Effector CD8-positive, alpha-beta T cell (primary cell): ENCODE data around the gene FAIM.
"Not testable (repeated sequence)": the region's sequence is repeated elsewhere in the genome, so short reads cannot be mapped to it uniquely, and the experiment has no call there.

Experiments used
- DNase-seq: peaks from one replicate; lab custom pipeline; 2025; lab: John Stamatoyannopoulos, UW
- total RNA-seq, 4 experiments: gene quantifications; one replicate each; lab custom pipeline; 2026; lab: John Stamatoyannopoulos, UW

The FAIM gene, protein sequence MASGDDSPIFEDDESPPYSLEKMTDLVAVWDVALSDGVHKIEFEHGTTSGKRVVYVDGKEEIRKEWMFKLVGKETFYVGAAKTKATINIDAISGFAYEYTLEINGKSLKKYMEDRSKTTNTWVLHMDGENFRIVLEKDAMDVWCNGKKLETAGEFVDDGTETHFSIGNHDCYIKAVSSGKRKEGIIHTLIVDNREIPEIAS
- 3.4 to 8.3 (median 4.1) reads per million in 4 experiments for total RNA-seq

DNA sequence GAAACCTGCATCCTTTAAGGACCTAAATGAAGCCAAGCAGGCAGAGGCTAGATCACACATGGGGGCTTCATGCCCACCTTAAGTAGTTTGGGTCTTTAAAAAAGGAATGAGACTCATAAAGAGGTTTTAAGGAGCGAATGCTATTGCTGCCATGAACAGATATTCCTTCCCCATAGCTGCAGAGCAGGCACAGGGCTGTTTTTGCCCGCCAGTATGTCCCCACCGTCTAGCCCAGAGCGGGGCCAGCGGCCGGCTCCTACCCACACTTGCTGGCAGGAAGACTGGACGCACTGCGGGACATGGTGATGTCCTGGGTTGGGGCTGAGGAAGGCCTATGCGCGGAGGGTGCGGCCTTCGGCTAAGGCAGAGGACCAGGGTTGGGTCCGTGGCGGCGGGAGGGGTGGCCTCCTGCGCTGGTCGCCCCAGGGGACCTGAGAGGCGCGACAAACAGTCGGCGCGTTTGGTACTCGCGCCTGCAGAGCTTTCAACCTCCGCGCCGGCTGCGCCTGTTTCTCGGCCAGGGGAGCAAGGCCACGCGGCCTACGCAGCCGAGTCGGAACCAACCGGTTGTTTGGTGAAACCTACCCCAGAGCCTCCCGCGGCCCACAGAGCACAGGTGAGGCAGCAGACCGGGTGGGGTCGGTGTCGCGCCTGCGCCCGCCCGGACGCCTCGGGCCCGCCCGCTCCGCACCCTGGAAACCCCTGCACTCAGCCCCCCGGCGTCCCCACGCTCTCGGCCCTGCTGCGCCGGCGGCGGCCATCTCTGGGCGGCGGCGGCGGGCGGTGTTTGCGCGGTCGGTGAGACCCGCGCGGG lies at the start of gene FAIM:
Gene FAIM, plus strand, starts transcription at position 450 of the 814 bp plus-strand sequence. CDS start 10,956 bp downstream, outside the sequence.
- DNase-seq, result peak; percentile 49

DNA sequence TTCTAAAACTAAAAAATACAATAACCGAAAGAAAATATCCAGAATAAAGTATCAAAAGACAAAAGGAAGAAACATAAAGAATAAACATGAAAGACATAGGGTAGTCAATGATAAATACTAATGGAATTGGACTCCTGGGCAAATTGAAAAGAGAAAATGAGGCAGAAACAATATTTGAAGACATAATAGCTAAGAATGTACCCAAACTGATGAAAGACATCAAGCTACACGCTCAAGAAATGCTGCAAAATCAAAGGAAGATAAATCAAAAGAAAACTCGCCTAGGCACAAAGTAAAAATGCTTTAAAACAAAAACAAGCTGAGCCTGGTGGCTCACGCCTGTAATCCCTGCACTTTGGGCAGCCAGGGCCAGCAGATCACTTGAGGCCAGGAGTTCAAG lies 49.4 kb upstream of the FAIM start:
- DNase-seq, result no peak

DNA sequence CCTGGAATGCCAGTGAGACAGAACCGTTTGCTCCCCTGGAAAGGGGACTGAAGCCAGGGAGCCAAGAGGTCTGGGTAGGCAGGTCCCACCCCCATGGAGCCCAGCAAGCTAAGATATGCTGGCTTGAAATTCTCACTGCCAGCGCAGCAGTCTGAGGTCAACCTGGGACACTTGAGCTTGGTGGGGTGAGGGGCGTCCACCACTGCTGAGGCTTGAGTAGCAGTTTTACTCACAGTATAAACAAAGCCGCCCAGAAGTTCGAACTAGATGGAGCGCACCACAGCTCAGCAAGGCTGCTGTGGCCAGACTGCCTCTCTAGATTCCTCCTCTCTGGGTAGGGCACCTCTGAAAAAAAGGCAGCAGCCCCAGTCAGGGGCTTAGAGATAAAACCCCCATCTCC lies 48.1 kb upstream of the FAIM start:
- no peak for DNase-seq

DNA sequence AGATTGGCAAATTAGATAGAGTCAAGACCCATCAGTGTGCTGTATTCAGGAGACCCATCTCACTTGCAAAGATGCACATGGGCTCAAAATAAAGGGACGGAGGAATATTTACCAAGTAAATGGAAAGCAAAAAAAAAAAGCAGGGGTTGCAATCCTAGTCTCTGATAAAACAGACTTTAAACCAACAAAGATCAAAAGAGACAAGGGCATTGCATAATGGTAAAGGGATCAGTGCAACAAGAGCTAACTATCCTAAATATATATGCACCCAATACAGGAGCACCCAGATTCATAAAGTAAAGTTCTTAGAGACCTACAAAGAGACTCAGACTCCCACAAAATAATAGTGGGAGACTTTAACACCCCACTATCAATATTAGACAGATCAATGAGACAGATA lies 45.7 kb upstream of the FAIM start:
- DNase-seq, result not testable (repeated sequence)

DNA sequence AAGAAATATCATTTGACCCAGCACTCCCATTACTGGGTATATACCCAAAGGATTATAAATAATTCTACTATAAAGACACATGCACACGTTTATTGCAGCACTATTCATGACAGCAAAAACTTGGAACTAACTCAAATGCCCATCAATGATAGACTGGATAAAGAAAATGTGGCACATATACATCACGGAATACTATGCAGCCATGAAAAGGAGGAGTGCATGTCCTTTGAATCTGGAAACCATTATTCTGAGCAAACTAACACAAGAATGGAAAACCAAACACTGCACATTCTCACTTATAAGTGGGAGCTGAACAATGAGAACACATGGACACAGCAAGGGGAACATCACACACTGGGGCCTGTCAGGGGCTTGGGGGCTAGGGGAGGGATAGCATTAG lies 42.3 kb upstream of the FAIM start:
- DNase-seq, result not testable (repeated sequence)

DNA sequence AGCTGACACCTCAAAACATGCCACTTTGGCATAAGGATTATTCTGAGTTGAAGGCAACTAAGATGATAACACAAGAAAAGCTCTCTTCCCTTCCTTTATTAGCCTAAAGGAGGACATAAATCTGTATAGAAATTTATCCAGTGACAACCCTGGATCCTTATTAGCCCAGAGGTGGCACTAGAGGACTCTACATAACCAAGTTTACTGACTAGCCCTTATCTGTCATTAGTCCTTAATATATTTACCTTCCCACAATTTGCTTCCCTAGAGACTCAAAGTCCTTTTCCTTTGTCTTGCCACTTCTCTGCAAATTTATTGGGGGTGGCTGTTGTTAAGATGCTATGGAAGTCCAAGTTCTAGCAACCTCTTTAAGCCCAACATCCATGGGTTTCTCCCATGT lies 41.2 kb upstream of the FAIM start:
- DNase-seq, result no peak

DNA sequence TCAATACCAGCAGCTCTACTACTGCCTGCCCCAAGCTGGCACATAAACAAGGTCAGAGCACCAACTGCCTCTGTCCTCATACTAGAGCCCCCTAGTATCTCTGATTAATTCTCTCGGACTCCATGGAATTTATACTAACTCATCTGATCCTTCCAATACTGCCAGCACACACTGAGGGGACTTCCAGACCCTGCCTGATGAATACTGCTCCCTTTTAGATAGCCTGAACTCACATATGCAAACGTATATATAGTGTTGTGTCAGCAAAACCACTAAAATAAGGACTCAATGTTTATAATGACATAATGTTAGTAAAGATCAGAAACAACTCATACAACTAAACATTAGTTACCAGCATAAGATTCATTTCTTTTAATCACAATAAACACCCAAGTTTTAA lies 39.5 kb upstream of the FAIM start:
- no peak for DNase-seq

DNA sequence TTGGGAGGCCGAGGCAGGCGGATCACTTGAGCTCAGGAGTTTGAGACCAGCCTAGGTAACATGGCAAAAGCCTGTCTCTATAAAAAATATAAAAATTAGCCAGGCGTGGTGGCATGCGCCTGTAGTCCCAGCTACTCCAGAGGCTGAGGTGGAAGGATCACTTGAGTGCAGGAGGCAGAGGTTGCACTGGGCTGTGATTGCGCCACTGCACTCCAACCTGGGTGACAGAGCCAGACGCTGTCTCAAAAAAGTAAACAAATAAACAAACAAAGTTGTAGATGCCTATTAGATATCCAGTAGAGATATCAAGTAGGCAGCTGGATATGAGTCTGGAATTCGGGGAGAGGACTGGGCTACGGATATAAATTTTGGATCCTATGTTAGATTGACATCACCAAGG lies 38.9 kb upstream of the FAIM start:
- DNase-seq, result not testable (repeated sequence)

DNA sequence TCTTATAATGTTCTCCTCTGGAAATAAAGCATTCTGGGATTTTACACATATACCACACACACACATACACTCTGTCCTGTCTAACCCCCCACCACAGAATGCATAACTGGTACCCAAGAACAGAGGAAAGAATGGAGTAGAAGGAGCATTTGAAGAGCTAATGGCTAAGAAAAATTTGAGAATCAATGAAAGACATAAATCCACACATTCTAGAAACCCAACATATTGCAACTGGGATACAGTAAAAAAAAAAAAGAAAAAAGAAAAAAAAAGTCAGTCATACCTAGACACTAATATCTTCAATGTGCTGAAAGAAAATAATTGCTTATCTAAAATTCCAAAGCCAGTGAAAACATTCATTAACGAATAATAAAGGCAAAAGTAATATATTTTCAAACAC lies 35.4 kb upstream of the FAIM start:
- DNase-seq, result no peak

DNA sequence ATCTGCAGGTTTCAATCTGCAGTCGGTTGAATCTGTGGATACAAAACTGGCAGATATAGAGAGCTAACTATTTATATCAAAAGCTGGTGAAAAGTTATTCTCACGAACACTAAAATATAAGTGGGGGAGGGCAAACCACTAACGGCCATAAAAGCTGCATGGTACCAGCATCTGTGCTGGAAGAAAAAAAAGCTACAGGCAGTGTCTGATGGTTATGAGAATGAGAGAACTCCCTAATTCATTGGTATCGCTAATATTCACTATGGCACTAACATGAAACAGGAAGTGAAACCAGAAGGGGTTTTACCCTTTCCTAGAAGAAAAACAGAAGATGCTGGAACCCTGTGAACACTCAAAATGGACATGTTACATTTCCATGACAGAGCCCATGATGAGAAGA lies 30.4 kb upstream of the FAIM start:
- no peak for DNase-seq

DNA sequence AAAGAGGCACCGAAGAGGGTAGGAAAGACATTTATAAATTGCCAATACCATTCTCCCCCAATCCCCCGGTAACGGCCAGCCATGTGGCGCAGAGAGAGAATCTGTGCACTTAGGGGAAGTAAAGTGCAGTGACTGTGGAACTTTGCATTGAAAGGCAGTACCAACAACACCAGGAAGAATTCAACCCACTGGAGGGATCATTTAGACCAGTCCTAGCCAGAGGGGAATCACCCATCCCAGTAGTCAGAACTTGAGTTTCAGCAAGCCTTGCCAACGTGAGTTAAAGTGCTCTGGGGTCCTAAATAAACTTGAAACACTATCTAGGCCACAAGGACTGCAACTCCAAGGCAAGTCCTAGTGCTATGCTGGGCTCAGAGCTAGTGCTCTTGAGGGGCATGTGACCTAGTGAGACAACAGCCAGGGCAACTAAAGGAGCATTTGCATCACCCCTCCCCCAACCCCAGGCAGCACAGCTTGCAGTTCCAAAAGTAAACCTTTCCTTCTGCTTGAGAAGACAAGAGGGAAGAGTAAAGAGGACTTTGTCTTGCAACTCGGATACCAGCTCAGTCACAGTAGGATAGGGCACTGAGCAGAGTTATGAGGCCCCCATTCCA lies 29.5 kb upstream of the FAIM start:
- no peak for DNase-seq

DNA sequence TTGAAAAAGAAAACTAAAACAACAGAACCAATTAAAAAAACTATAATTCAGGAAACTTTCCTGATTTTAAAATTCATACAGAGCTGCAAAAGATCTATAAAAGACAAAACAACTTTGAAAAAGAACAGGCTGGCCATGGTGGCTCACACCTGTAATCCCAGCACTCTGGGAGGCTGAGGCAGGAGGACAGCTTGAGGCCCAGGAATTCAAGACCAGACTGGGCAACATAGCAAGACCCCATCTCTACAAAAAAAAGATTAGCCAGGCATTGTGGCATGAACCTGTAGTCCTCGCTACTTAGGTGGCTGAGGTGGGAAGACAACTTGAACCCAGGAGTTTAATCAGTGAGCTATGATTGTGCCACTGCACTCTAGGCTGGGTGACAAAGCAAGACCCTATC lies 21.2 kb upstream of the FAIM start:
- no peak for DNase-seq

DNA sequence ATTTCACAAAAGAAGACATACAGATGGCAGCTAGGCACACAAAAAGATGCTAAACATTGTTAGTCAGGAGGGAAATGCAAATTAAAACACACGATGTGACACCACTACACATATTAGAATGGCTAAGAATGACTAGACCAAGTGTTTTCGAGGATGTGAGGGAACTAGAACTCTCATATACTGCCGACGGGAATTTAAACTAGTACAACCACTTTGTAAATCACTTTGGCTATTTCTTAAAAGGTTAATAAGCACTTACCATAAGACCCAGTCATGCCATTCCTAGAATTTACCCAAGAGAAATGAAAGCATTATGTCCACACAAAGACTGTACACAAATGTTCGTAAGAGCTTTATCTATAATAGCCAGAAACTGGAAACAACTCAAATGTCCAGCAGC lies 20.1 kb upstream of the FAIM start:
- no peak for DNase-seq

DNA sequence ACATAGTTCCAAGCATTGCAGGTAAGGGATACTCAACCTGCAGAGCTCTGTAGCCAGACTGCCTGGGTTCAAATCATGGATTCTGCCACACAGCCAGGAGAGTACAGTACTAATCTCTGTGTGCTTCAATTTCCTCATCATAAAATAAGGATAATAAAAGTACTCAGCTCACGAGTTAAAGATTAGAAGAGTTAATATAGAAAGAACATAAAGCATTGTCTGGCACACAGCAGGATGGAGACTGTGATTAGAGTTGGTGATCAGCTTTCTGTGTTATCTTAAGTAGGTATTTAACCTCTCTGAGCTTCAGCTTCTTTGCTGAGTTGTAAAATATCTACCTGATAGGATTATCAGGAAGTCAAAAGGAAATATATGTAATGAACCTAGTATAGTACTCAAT lies 17.2 kb upstream of the FAIM start:
- no peak for DNase-seq

DNA sequence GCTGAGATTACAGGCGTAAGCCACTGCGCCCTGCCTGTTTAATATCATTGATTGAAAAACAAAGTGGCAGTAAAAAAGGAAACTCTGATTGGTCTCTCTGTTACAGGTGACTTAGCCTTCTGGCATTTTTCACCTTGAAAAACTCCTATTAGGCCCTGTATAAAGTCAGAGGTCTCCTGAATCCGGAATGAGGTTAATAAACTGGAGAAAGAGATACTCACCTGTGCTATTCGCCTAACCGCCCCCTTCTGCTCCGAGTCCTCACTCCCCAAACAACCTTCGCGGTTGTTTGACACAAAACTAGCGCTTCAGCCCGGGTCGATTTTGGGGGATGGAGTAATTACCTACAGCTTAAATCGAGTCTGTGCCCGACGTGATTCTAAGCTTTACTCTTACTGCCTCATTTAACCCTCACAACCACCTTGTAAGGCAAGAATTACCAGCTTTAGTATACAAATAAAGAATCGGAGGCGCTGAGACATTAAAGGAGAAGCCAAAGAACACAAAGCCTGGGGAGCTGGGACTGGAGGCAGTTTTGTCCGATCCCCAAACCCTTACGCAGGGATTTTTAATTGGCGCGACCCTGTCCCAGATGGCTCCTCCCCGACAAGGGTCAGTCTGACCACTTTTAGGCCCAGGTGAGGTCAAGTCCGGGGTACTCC lies 15.0 kb upstream of the FAIM start:
- no peak for DNase-seq

DNA sequence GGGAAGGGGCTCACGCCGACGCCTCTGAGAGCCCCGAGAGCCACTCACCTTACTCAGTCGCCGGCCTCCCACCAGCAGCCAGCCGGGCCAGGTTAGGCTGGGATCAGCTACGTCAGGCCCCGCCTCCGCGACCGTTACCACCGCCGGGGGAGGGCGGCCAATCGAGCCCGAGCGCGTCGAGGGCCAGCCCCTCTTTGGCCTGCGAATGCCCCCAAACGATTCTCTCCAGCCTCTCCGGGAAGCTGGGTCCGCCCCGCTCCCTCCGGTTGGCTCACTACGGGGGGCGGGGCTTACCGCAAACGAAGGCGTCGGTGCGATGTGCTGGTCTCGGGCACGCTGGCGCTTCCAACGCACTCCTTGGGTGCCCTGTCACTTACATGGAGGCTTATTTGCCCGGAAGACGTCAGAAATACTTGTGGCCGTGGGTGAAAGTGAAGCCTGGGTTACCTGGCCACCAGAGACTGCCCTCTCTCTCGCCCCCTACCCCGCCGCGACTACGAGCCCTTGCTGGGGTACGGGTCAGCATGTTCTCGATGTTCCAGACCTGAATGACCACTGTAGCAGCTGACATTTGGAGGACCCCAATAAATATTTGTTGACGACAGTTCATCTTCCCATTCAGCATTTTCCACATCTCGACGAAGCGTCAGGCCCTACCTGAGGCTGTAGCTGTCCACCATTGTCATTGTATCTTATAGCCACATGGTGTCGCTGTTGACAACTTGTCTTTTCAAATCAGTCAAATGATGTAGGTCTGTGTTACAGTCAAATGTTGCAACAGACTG lies 14.2 kb upstream of the FAIM start, which contains the start of gene CEP70:
Gene CEP70, minus strand, starts transcription at position 111 of the 785 bp plus-strand sequence. CDS start 21,333 bp downstream, outside the sequence.
- no peak for DNase-seq

DNA sequence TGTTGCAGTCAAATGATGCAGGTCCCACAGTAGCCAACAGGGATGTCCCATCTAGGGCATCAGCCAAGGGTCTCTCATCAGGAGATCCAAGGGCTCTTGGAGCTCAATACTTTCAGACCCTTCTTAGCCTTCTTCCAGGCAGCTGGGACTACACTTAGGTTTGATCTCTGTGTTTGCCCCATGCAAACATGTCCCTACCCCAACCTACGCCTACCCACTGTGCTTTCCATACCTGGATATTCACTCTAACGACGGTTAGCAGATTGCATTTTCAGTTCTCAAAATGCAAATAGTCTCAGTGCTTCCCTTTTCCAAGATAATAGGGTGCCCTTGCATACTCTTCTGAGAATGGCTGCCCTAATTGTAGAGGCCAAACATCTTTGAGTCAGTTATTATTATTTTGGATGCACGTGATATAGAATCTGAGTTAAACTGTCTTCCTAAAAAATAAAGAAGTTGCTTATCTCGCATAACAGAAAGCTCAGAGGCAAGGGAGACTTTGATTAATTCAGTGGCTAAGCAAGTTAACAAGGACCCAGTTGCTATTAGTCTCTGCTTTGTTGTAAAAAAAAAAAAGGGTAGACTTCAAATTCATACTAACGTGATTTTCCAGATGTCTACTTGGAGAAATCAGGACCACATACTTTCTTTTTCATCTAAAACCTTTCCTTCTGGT lies 13.5 kb upstream of the FAIM start:
- no peak for DNase-seq

DNA sequence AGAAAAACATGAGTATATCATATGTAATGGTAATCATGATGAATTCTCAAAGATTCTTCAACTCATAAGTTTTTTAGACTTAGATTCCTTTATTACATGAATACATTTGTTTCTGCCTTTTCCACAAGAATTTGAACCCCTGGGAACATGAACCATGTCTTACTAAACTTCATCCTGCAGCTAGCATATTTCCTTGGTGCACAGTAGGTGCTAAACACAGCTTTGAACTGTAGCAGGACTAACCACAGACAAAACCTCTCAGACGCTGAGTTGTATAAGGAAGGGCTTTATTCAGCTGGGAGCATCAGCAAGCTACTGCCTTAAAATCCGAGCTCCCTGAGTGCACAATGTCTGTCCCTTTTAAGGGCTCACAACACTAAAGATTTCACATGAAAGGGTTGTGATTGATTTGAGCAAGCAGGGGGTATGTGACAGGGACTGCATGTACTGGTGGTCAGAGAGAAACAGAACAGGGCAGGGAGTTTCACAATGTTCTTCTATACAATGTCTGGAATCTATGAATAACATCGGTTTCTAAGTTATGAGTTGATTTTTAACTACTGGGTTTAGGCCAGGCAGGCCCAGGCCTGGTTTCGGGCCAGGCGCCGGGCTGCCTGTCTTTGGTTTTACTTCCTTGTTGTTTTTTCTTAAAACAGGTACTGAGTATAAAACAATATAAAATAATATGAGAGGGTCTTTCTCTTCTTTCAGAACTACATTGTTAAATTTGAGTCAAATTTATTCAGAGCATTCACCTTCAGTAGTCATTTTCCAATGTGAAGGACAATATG lies 11.2 kb upstream of the FAIM start:
- DNase-seq, result not testable (repeated sequence)

DNA sequence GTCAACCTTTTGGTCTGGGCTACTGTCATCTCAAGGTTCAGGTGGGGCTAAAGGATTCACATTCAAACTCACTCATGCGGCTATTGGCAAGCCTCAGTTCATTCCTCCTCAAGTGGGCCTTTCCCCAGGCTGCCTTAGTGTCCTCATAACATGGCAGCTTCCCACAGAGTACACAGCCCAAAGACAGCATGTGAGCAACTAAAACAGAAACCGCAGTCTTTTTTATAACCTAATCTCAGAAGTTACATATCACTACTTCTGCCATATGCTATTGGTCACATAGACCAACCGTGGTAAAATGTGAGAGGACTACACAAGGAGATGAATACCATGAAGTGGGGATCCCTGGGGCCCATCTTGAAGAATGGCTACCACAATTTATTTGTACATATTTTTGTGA lies 10.0 kb upstream of the FAIM start:
- no peak for DNase-seq

DNA sequence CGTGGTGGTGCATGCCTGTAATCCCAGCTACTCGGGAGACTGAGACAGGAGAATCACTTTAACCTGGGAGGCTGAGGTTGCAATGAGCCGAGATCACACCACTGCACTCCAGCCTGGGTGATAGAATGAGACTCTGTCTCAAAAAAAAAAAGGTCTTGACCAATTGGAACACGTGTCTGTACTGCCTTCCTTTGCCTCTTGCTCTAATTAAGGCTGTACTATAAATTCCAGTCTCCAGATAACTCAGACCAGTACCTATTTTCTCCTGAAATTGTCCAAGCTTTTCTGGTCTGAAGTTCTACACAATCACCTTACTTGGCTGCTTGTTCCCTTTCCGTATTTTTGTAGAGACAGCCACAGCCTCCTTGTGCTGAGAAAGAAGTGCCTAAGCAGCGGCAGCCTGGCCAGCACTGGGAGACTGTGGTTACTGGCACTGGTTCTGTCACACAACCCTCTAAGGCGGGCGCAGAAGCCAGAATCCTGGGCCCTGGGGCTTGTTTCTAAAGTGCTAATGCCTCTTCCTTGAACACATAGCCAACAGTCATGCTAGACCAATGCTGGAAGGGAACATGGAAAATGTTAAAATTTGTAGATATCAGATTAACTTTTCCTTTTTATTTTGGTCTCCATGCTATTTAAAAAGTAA lies 8.3 kb upstream of the FAIM start:
- no peak for DNase-seq
